GM20000 (cell line): ENCODE data around the gene DENND2D.

Source experiments
- DNase-seq: peaks from one replicate; pipeline ENCODE4 v3.0.0; 2012; ENCODE audit warnings: low spot score
- TF ChIP-seq, protein P1 (sequence below): IDR thresholded peaks from 2 replicates; pipeline ENCODE4 v1.5.1; 2012; ENCODE audit warnings: mild to moderate bottlenecking, control low read depth; ENCODE audit errors: extremely low read depth, missing control alignments

Gene DENND2D

GRCh38 chr1:111183308-111184069 lies 17.0 kb downstream of the DENND2D start:
- TF ChIP-seq, protein P1, sequence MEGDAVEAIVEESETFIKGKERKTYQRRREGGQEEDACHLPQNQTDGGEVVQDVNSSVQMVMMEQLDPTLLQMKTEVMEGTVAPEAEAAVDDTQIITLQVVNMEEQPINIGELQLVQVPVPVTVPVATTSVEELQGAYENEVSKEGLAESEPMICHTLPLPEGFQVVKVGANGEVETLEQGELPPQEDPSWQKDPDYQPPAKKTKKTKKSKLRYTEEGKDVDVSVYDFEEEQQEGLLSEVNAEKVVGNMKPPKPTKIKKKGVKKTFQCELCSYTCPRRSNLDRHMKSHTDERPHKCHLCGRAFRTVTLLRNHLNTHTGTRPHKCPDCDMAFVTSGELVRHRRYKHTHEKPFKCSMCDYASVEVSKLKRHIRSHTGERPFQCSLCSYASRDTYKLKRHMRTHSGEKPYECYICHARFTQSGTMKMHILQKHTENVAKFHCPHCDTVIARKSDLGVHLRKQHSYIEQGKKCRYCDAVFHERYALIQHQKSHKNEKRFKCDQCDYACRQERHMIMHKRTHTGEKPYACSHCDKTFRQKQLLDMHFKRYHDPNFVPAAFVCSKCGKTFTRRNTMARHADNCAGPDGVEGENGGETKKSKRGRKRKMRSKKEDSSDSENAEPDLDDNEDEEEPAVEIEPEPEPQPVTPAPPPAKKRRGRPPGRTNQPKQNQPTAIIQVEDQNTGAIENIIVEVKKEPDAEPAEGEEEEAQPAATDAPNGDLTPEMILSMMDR, result no peak
- no peak for DNase-seq

- TF ChIP-seq, protein P1, result no peak
- no peak for DNase-seq
Observed at GRCh38 chr1:111182052-111182451, 18.4 kb downstream of the DENND2D start.

DNA sequence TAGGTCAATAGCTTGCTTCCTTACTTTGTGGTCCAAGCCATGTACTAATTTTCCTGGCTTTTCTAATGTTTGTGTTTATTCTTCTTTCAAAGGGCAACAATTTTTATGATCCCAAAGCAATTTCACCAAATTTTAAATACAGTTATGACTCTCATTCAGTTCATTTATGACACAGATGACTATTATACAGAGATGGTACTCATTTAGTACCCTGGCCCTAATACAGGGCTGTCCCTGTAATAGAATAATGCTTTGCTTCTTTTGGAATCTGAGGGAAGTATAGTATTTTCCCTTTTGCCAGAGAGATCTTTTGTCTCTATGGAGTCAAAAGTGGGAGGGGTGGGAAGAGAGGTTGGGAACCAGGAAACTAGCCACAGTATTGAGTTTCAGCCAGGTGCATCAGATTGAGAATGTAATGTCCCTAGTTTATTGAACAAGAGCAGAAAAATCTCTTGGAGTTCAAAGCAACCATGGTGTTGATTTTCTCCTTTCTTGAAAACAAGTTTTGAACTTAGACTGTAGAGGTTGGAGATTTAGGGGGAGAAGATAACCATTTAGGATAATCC lies 20.4 kb downstream of the DENND2D start:
- no peak for DNase-seq
- TF ChIP-seq, protein P1, result no peak

- no peak for DNase-seq
- TF ChIP-seq, protein P1, result no peak
Observed at GRCh38 chr1:111176678-111177077, 23.8 kb downstream of the DENND2D start.

GRCh38 chr1:111175349-111175748 lies 25.1 kb downstream of the DENND2D start:
- TF ChIP-seq, protein P1, result no peak
- no peak for DNase-seq

- TF ChIP-seq, protein P1, result no peak
- no peak for DNase-seq
Observed at GRCh38 chr1:111174070-111174469, 26.4 kb downstream of the DENND2D start.

GRCh38 chr1:111172463-111172862 lies 28.0 kb downstream of the DENND2D start:
- TF ChIP-seq, protein P1, result no peak
- DNase-seq, result no peak
